Adrenal gland (tissue), 12 donors: ENCODE measurements around the gene CAMKMT. TPM values are rescaled to one million over a fixed set of nuclear protein-coding genes. Genes with fewer than 3 reads are reported as not detected.

Source experiments
- DNase-seq, 7 donors: peaks; one replicate each; pipeline ENCODE4 v3.0.0-alpha.2; 2019 to 2020
- H3K27ac ChIP-seq, 5 donors: fragments of 200-600 bp; sonication (generic) in 4 of 5; 1 replicate in 3 of 5; 2 replicates in 2 of 5; pipeline versions ENCODE4 v1.5.1 to v1.8.0; 2016 to 2020; ENCODE audit warnings: mild to moderate bottlenecking in 1 of 5
- H3K27me3 ChIP-seq: fragments of 200-600 bp; 2 replicates; pipeline ENCODE4 v1.8.0; 2021
- H3K36me3 ChIP-seq, 2 donors: fragments of 200-600 bp; replicated peaks in 1 of 2; 1 replicate in 1 of 2; 2 replicates in 1 of 2; pipeline versions ENCODE4 v1.5.1 to v1.8.0; 2018 to 2022
- H3K4me1 ChIP-seq, 2 donors: fragments of 200-600 bp; replicated peaks in 1 of 2; 1 replicate in 1 of 2; 2 replicates in 1 of 2; pipeline versions ENCODE4 v1.5.1 to v1.8.0; 2018 to 2021
- H3K4me3 ChIP-seq, 4 donors: fragments of 200-600 bp; sonication (generic) in 3 of 4; one replicate each; pipeline ENCODE4 v1.5.1; 2016 to 2018
- H3K9me3 ChIP-seq, 3 donors: fragments of 200-600 bp; sonication (generic) in 1 of 3; replicated peaks in 1 of 3; 1 replicate in 2 of 3; 2 replicates in 1 of 3; pipeline versions ENCODE4 v1.5.1 to v1.8.0; 2016 to 2021
- CTCF ChIP-seq, 6 experiments: fragments of 450-650 bp in 4 of 6; fragments of 200-600 bp in 2 of 6; sonication (generic) in 1 of 6; IDR thresholded peaks; 1 replicate in 5 of 6; 2 replicates in 1 of 6; pipeline versions ENCODE4 v1.5.1 to v1.8.0; 2016 to 2021; ENCODE audit warnings: antibody characterized with exemption in 6 of 6, mild to moderate bottlenecking in 2 of 6, moderate library complexity in 1 of 6
- POLR2A ChIP-seq, 2 donors: fragments of 450-650 bp; IDR thresholded peaks; one replicate each; pipeline ENCODE4 v1.6.1; 2017; ENCODE audit warnings: antibody characterized with exemption in 2 of 2, mild to moderate bottlenecking in 2 of 2, moderate library complexity in 1 of 2
- WGBS, 4 donors: extraction: QIAGEN DNeasy Blood & Tissue Kit in 2 of 4; methylation state at CpG; one replicate each; pipeline versions ENCODE4 v1.1.5 to v1.1.7; 2013 to 2017; 5-methylcytosine and 5-hydroxymethylcytosine counted together
- intact Hi-C, 2 donors: fragments of 100-400 bp; cut with DNase I; formaldehyde crosslinking; loops; one replicate each; pipeline versions ENCODE4 v1.14.1 to v1.15.0; 2022 to 2023
- polyA plus RNA-seq, 3 donors: library from polyadenylated mRNA; stranded (reverse); fragments of 200-250 nt in 2 of 3; fragments of 350-450 nt in 1 of 3; fragmentation: Illumina TruSeq in 1 of 3; extraction: RNeasy Lipid Tissue Mini Kit (QIAGEN cat#74804) in 1 of 3; gene quantifications; one replicate each; pipeline ENCODE4 v1.2.3, GENCODE V29; 2013 to 2014
- total RNA-seq, 9 donors: library from RNA; depleted of rRNA in 4 of 9; stranded (reverse); fragments of >200 nt in 4 of 9; fragments of 120-200 nt in 1 of 9; fragmentation: NEBNext Ultra II Directional in 1 of 9; extraction: Animal tissue kit (Norgen Biotek cat#: 25700) in 1 of 9; gene quantifications; one replicate each; pipeline versions ENCODE4 v1.1.0 to v1.2.4, GENCODE V29; 2013 to 2023
- donor health status: healthy with polysubstance abuse.
- donor health status: Bipolar disorder and iron deficiency.
- donor health status: DM: yes; HTN: yes; CAD: no.
- donor health status: DM: no; HTN: no; CAD: no.
- donor health status: DM: no; HTN: no; CAD: no.
- donor health status: DM: yes; HTN: yes; CAD: no.

CAMKMT gene
- total and polyA plus RNA-seq, 12 donors, result 2.6 to 14.0 (median 8.6) TPM

GRCh38 chr2:44490726-44491125 lies 129.0 kb downstream of the CAMKMT start:
- Histone ChIP-seq H3K9me3 (no peaks in the 10 kb centered on the region), H3K36me3 (no peaks in the 10 kb centered on the region), H3K27me3 (no peaks in the 10 kb centered on the region), H3K4me1 (peaks cover 0 to 5% of the 10 kb centered on the region in 2 donors), H3K27ac (no peak overlapping the region), H3K4me3 (no peak overlapping the region)
- 97 to 98% (median 97%) methylated on average over 3 of the region's 3 CpGs for WGBS, 4 donors
- no peak for DNase-seq
- no peak for TF ChIP-seq POLR2A (IDR thresholded peaks at IDR 0.05)
- no peak for TF ChIP-seq CTCF (IDR thresholded peaks at IDR 0.05)
- intact Hi-C loops, result no loop called here

DNA sequence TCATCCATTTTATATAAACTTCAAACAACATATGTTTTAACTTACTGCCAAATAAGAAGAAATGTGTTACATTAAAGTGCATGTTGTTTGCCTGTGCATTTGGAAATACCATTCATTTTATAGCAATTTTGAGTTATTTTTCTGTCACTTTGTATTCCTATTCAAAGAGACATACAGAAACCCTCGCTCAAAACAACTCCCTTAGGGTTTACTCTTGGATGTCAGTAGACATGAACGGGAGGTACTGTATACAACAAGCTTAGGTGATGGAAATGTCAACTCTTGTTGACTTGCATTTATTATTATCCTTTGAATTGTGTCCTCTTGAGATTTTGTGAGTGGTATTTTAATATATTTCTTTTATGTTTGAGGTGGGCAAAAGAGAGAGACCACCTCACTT lies 132.3 kb downstream of the CAMKMT start:
- Histone ChIP-seq H3K27ac (no peak overlapping the region), H3K36me3 (no peaks in the 10 kb centered on the region), H3K27me3 (no peaks in the 10 kb centered on the region), H3K4me3 (no peak overlapping the region), H3K9me3 (no peaks in the 10 kb centered on the region), H3K4me1 (peaks cover 0 to 5% of the 10 kb centered on the region in 2 donors)
- intact Hi-C loops, result no loop called here
- TF ChIP-seq CTCF (IDR thresholded peaks at IDR 0.05) (no peak), POLR2A (IDR thresholded peaks at IDR 0.05) (no peak)
- no peak for DNase-seq
- 95 to 98% (median 97%) methylated on average over 2 of the region's 2 CpGs for WGBS, 4 donors

- Histone ChIP-seq H3K9me3 (no peaks in the 10 kb centered on the region), H3K4me3 (no peak overlapping the region), H3K36me3 (no peaks in the 10 kb centered on the region), H3K27ac (no peak overlapping the region), H3K4me1 (peaks cover 0 to 5% of the 10 kb centered on the region in 2 donors), H3K27me3 (no peaks in the 10 kb centered on the region)
- WGBS, 4 donors, result 81 to 90% (median 90%) methylated on average over 3 of the region's 3 CpGs
- no peak for DNase-seq
- intact Hi-C loops, result no loop called here
- TF ChIP-seq CTCF (IDR thresholded peaks at IDR 0.05) (no peak), POLR2A (IDR thresholded peaks at IDR 0.05) (no peak)
Observed at GRCh38 chr2:44495035-44495434, 133.3 kb downstream of the CAMKMT start.

- WGBS, 4 donors, result 75 to 83% (median 80%) methylated on average over 1 of the region's 1 CpG
- TF ChIP-seq CTCF (IDR thresholded peaks at IDR 0.05) (no peak), POLR2A (IDR thresholded peaks at IDR 0.05) (no peak)
- Histone ChIP-seq H3K27ac (no peak overlapping the region), H3K36me3 (no peaks in the 10 kb centered on the region), H3K4me1 (peaks cover 0 to 5% of the 10 kb centered on the region in 2 donors), H3K27me3 (no peaks in the 10 kb centered on the region), H3K9me3 (no peaks in the 10 kb centered on the region), H3K4me3 (no peak overlapping the region)
- intact Hi-C loops, result no loop called here
- no peak for DNase-seq
Observed at GRCh38 chr2:44495544-44495943, 133.8 kb downstream of the CAMKMT start.
